ENCODE data around the gene FAM124A.

The FAM124A gene

DNA sequence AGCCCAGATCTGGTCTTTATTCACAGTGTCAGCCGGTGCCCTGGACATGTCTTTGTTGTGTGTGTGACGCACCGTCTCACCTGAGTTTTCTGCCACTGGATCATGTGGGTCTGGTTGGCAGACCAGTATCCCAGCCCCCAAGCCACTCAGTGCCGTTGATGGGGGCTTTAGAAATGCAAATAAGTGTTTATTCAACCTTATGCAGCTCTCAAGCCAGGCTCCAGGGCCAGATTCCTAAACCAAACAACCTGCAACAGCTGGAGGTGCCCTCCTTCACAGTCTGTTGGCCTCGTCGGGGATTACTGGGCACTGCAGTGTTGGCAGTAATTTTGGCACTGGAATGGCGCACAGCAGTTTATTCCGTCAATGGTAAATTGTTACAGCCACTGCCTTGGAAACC, 21.6 kb downstream of the FAM124A start:
- no peak for DNase-seq

DNA sequence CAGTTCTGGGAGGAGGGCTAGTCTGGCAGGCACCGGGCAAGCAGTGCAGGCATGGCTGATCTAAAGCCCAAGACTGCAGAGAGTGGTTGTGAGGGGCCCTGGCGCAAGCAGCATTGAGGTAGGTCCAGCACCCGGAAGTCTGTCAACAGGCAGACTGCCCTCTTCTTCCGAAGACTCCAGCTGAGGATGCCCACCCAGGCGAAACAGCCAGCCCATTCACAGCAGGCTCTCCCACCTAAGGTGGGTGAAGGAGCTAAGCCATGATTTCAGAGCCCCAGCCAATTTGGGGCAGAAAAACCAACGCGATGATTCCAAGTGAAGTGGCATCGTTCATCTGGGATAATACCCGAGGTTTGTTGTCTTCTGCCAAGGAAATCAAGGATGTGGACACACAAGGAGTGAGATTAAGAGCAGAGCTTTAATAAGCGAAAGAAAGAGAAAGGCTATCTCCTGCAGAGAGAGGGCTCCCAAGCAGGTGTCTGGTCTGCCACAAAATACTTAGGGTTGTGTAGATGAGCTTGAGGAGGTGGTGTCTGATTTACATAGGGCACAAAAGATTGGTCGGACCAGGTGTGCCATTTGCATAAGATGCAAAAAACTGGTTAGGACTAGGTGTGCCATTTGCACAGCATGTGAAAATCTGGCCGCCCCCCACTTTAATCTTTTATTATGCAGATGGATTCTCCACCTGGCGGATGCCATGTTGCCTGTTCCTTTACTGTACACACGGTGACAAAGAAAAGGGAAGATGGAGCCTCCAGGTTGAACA, 22.6 kb downstream of the FAM124A start:
- no peak for DNase-seq

DNA sequence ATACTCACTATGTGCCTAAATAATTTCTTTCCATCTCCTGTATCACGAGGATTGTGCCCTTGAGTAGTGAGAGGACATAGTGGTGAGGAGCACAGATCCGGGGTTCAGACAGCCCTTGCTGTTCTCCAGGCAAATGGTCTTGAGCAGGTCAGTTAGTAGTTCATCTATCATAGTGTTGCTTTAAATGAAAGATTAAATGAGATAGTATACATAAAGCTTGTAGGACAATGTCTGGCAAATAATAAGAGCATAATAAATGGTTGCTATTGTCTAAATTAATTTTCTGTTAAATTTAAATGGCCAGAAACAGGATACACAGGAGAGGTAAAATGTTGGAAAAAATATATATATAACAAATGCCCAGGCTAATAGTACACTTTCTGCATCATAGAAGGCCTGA, 23.4 kb downstream of the FAM124A start:
- DNase-seq: no peak

DNA sequence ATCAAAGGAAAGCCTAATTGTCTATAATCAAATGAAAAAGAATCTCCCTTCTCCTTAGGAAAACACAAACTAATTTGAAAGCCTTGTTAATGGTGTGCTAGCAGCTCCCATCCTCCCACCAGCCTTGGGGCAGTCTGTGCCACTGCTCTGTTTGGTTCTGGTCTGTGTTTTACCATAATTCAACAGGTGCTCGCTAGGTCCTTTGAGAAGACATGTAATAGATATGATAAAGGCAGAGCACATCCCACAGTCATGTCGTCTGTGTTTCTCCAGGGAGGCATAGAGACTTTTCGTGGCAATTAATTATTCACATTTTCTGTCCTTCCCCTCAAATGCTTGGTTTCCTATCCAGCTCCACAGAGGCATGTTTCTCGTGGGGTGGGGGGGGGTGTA, 23.8 kb downstream of the FAM124A start:
- no peak for DNase-seq

DNA sequence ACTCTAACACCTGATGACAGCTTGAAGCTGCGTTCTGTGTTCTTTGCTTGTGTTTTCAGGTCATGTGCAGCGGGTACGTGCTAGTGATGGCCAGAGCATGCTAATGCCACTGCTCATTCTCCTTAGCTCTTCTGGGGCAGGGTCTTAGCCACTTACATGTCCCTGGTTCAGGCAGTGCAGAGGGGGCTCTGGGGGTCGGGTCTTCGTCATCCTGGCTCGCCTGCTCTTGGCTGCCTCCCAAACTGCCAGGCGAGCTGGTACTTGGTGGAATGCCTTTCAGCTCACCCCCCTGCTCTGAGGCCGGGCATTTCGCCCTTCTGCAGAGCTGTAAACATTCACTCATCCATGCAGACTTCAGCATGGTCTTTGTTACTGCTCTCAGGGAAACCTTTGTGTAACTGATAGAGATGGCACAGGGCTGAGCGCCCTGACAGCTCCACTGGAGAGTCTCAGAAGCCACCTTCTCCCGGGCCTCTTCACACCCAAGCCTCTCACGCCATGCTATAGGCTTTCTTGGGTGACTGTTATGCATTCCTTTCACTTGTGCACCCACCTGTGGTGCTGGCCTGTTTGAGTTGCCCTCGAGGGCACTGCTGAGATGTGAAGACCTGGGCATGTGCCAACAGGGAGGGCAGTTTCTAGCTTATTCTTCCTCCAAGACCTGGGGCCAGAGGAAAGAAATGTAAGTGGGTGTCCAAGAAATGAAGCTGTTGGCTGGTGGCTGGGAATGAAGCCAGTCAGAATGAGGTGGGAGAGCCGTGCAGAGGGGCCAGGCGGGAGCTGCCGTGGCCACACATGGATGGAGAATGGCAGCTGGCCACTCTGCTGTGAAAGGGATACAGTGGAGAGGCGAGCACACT, 24.4 kb downstream of the FAM124A start:
- no peak for DNase-seq

DNA sequence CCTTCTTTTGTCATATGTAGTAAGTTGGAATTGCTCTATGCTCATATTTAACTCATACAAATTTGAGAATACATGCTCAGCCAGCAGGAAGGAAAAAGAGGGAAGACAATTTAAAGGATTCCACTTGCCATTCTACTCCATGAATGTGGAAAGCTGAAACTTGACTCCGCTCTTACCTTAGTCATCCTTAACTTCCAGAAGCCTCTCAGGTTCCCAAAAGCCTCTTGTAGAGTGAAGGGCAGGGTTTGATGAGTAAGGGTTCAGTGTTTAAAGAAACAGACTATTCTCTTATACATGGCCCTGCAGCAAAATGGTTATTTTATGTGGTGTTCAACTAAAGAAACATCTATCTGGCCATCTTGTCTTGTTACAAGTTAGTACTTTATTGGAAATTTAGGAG, 27.1 kb downstream of the FAM124A start:
- no peak for DNase-seq

DNA sequence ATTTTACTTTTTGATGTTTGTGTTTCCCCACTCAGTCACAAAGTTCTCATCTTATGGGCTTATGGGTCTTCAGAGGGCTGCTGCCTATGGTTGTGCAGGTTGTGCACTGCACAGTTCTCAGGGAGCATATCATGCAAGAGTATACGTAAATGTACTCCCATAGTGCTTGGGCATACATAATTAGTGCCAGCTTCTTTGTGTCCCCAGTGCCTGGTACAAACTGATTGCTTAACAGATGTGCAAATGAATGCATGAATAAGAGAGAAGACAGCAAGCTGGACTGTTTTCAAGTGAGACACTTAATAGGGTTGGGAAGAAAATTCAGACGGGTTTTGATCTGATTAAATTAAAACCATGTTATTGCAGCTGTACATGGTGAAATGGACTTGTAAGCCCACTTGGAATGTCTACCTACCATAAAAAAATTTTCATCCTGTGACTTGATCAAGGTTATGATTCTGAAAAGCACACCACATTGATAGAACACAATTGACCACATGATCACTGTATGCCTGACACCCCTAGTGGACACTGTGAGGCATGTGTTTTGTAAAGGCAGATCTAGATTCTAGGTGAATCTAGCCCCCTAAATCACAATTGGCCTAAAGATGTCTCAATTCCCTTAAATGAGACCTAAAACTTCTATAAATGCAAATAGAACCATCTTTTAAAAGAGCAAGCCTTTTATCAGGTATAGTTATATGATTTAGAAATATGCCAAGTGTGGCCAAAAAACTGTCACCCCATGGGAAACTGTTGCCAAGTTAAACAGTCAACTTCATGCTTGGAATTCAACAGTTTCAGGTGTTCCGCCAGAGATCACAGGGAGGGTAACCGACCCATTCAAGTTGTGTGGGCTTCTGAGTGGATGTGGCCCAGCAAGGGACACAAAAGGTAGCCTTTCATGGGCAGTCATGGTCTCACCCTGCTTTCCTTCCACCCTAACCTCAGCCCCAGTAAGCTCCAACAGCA, 27.9 kb downstream of the FAM124A start:
- no peak for DNase-seq

DNA sequence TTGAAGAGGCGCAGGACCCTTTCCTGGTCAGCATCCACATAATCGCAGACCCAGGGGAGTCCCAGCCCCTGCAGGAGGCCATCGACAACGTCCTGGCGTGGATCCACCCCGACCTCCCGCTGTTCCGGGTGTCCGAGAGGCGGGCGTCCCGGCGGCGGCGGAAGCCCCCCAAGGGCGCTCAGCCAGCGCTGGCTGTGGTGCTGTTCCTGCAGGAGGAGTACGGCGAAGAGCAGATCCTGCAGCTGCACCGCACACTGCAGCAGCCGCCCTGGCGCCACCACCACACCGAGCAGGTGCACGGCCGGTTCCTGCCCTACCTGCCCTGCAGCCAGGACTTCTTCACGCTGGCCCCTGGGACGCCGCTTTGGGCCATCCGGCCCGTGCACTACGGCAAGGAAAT, 29.3 kb downstream of the FAM124A start:
- DNase-seq: no peak

DNA sequence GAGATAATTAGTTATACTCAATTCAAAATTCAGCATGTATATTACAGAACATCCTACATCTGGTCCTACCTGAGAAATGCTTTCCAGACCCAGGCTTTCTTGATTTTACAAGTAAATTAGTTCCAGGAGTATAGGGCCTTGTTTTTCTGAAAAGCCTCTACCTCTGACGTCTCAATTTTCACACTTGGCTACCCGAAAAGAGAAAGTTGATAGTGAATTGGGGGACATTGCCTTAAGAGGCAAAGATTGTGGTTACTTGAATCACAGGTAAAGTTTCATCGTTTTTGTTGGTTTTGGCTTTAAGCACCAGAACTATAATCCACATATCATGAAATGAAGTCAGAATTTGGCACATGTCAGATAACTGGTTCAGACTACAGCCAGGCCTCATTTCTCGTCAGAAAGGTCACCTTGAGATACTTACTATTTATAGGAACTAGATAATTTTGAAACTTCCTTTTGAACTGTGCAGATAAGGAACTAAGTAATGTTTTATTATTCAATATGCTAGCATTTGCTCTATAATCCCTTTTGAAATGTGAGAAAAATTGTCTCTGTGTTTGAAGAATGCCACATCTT, 30.8 kb downstream of the FAM124A start:
- peak; percentile 15 to 62 (median 42) for DNase-seq

DNA sequence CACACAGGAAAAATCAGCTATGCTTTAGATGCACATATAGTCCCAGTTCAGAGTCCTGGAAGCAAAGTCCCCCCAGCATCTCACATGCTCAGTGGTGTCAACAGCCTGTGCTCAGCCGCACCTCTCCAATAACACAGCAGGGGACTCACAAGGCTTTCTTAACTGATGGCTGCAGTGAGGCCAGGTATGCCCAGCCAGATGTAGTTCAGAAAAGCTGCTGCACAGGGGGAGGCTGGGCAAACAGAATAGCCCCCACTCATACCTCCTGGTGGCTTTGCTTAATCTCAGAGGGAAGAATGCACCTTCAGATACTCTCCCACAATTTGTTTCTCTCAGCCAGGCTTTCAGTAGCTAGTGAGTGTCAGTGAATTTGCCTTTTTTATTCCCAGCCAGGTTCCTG, 33.4 kb downstream of the FAM124A start:
- DNase-seq: no peak

DNA sequence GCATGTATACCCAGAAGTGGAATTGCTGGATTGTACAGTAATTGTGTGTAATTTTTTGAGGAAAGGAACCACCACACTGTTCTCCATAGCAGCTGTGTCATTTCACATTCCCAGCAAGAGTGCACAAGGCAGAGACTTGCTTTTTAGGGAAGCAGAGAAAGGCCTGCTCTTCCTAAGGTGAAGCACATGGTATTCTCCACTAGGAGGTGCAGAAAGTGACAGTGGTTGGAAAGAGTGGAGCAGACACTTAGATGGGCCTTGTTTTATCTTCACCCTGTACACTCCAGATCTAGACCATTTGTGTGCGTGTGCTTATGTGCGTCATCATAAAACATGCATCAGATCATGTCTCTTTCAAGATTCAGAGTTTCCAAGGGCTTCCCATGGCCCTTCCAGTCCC, 35.0 kb downstream of the FAM124A start:
- peak in 1 of 4 experiments; percentile 22 for DNase-seq

DNA sequence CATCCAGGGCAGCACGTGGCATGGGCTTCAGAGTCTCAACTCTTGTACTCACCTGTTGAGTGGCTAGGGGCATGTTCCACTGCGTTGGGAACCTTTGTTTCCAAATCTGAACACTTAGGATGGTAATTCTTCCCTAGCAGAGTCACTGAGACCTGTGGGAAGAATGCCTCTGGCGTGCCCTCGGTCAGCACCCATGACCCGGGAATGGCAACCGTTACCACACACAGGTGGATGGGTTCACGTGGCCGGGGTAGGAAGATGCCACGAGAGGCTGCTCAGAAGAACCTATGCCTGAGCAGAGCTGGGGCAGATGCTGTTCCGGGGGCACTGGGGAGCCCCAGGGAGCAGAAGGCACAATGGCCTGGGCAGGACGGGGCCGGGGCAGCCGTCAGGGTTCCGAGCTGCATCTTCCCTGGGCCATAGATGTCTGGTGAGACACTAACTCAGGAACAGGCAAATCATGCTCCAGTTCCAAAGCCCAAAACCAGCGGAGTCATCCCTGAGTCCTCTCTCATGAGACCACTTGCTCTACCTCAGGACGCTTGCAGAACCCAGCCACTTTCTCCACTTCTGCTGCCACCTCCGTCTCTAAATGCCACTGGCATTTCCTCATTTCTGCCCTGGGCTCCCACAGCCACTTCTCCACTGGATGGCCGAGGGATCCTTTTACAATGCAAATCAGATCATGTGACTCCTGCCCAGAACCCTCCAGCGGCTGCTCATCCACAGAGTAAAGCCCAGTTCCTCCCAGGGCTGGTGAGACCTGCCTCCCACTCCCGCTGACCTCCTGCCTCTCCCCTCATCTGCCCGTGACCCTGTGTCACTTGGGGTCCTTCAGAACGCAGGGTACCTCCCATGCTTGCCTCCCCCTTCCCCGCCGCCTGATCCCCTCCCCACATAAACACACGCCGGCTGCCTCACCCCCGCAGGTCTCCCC, 36.7 kb downstream of the FAM124A start:
- peak; percentile 75 to 90 (median 86) for DNase-seq

DNA sequence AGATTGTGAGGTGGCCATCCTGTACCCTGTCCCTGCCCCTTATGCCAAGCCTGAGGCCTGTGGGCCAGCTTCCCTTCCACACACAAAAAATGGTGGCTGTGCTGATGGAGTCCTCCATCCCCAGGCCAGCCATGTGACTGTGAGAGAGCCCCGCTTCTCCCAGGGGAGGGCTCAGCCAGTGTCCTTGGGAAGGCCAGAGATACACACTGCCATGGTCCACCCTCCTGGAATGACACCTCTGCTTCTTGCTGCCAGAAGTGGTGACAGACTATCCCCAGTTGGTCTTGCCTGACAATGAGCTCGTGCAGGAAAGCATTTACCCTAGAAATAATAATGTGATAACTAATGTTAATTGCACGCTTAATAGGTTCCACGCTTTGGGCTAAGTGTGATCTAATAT, 38.0 kb downstream of the FAM124A start:
- no peak for DNase-seq

DNA sequence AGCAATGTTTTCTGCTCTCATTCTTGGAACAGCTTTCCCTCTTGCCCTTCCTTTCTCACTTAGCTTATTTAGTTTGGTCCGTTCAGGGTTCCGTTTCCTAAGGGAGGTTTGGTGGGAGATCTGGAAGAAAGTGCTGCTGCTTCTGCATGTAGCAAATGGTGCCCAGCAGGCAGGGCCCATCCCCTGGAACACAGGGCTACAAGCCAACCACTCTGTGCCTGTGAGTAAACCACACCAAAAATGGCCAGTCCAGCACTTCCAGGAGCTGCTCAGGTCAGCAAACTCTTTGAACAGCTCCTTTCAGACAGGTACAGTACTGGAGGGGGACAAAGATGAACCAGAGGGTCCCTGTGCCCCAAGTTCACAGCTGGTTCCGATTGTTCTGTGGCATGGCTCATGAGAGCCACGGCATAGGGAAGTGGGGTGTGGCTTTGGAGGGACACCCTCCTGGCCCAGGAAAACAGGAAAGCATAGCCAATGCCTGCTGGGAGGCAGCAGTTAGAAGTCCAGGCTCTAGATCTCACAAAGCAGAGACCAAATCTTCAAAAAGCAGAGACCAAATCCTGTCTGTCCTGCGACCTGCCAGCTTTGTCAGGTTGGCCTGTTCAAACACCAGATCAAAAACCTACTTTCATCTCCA, 39.5 kb downstream of the FAM124A start:
- DNase-seq: no peak

DNA sequence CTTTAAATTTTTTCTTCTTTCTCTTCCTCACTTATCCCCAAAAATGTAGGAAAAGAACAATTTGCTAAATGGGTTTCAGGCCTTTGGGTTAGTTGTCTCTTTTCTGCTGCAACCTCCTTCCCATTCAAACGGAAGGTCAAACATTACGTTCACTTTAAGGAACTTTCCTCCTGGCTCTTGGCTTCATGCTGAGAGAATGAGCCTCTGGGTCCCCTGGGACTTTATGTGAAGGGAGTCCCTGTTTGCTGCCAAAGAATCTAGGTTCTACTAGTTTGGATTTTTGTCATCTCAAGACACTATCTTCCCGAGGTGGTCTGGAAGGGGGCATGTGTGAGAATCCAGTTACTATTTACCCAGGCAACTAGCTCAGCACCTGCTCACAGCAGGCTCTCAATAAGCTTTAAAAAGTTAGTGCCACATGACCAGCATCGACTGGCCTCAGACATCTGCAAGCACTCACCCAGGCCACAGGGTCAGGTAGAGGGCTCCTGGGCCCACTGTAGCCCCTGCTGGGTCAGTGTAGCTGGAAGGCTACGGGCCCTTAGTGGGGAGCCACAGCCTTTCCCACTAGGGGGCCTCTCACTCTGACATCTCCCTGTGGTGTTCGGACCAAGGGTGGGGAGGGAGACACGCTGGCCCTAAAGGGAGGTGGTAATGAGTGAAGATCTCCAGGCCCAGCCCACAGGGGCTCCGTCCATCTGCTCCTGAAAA, 40.5 kb downstream of the FAM124A start:
- DNase-seq: no peak

DNA sequence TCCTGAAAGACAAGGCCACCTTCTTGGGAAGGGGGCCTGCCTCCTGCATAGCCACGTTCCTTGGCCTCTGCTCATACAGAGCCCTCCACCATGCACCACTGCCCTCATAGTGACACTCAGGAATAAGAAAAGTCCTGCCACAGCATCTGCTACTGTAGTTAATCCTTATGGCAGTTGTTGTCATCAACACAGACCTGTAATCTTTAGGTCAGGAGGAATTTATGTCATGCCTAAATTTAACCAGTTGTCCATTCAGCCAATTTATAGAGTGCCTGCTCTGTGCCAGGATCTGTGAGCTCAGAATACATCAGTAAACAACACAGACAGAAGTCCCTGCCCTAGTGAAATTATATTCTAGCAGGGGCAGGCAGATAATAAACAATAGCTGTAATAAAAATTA, 44.4 kb downstream of the FAM124A start:
- peak in 1 of 4 experiments; percentile 22 for DNase-seq

DNA sequence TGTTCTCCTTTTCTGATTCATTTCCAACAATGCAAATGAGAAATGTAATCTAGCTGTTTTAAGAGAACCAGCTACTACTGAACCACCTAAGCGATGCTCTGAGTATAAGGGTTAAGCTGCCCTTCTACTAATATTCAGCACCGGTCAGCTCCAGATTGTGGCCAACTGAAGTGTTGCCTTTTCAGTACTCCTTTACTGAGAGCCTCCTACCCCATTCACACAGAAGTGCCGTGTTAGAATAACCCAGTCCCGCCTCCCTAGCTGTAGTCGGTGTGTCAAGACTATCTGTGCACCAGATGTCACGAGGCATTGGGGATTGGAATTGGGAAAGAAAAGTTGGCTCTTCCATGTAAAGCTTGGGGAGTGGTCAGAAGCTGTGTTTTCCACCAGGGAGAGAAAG, 45.4 kb downstream of the FAM124A start:
- DNase-seq: no peak

DNA sequence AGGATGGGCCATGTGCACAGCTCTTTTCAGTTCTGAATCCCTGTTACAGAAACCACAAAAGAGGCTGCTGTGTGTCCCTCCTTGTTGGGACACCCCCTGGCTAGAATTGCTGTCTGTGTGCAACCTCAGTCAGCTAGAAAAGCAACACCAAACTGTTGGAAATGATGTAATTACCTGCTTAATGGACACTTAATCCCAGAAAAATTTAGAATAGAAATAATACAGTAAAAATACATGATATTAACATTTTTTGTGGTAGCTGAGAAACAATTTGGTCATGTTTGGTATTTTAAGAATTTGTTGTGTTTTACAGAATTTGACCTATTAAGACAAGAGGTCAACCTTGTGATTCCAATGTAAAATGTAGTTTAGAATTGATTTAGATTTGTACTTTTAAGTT, 46.8 kb downstream of the FAM124A start:
- DNase-seq: no peak

DNA sequence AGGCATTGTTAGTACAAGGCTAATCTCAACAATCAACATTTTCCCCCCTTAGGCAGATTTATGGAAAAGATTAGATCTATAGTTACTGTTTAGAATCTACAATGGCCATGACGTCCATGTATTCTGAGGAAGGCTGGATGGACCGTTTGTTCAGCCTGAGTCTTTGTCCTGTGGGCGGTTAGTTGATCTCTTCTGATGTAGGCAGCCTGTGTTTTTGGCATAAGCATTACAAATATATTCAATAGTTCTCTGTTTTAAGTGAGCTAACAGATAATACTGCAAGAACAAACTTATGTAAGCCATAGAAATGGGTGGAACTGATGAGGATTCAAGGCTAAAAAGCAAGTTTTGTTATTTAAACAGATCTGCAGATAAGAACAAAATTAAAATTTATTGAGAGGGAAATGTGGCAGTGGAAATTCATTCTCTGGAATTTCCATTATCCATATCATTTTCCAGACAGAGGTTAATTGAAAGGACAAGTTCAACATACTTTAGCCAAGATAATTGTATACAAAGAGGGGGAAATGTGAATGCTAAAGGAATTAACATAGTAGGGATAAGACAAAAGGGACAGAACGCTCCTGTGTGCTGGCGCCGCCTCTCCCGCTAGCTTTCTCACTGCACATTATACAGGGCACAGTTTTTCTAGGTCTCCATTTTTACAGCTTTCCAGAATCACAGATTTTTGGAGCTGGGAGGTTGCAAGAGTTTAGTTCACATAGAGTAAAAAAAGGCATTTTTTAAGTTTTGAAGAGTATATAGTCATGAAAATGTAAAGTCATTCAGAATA, 48.6 kb downstream of the FAM124A start:
- no peak for DNase-seq

Data from suppressor macrophage (primary cell).